OCI-LY3 (cell line): ENCODE results near the gene GTF3C5.
A peak's percentile ranks its signal among the peaks of the same experiment; 100 is the strongest.

ENCODE experiments used
- H2AFZ ChIP-seq: fragments of 200-600, 300-600 bp; shearing (Covaris generic); 2 replicates; pipeline ENCODE4 v1.6.0; 2014; ENCODE audit warnings: antibody characterized with exemption, low read depth, low read length
- H3K27ac ChIP-seq: fragments of 200-600, 300-600 bp; sonication (generic); 2 replicates; pipeline ENCODE4 v1.5.1; 2014; ENCODE audit warnings: mild to moderate bottlenecking, low read length, moderate library complexity, mixed read lengths
- H3K27me3 ChIP-seq: fragments of 200-600, 300-600 bp; sonication (generic); 2 replicates; pipeline ENCODE4 v1.6.1; 2014; ENCODE audit warnings: low read depth, low read length, mixed read lengths
- H3K36me3 ChIP-seq: fragments of 200-600, 300-600 bp; sonication (generic); replicated peaks from 2 replicates; pipeline ENCODE3; 2014; ENCODE audit warnings: low read depth, low read length, mixed read lengths
- H3K4me1 ChIP-seq: fragments of 300-600, 200-600 bp; sonication (generic); 2 replicates; pipeline ENCODE4 v1.6.1; 2014; ENCODE audit warnings: low read length, mixed read lengths
- H3K4me2 ChIP-seq: fragments of 200-600, 300-600 bp; sonication (generic); 2 replicates; pipeline ENCODE4 v1.6.1; 2014; ENCODE audit warnings: low read length, mixed read lengths
- H3K4me3 ChIP-seq: fragments of 300-600, 200-600 bp; sonication (generic); 2 replicates; pipeline ENCODE4 v1.5.1; 2014; ENCODE audit warnings: antibody characterized with exemption, mild to moderate bottlenecking, low read length, moderate library complexity
- H3K79me2 ChIP-seq: fragments of 300-600, 200-600 bp; shearing (Covaris generic); 2 replicates; pipeline ENCODE4 v1.6.1; 2014; ENCODE audit warnings: mild to moderate bottlenecking, low read length, mixed read lengths
- H3K9ac ChIP-seq: fragments of 300-600, 200-600 bp; shearing (Covaris generic); 2 replicates; pipeline ENCODE4 v1.6.0; 2014; ENCODE audit warnings: mild to moderate bottlenecking, low read length, moderate library complexity
- H3K9me3 ChIP-seq: fragments of 200-600, 300-600 bp; shearing (Covaris generic); 2 replicates; pipeline ENCODE4 v1.6.1; 2014; ENCODE audit warnings: low read length, mixed read lengths; ENCODE audit not compliant: insufficient read depth
- H4K20me1 ChIP-seq: fragments of 200-600, 300-600 bp; sonication (generic); 2 replicates; pipeline ENCODE4 v1.6.1; 2016; ENCODE audit warnings: low read length, mixed read lengths; ENCODE audit not compliant: insufficient read depth
- CTCF ChIP-seq: fragments of 200-600, 300-600 bp; sonication (generic); IDR thresholded peaks from 2 replicates; pipeline ENCODE4 v1.5.1; 2014; ENCODE audit warnings: antibody characterized with exemption, low read length, low read depth
- EZH2phosphoT487 ChIP-seq: fragments of 200-600 bp; shearing (Covaris generic); IDR thresholded peaks from 2 replicates; pipeline ENCODE4 v1.6.1; 2018; ENCODE audit warnings: antibody characterized with exemption, mixed run types, low read depth

GTF3C5 gene

GRCh38 chr9:133030317-133031129 is at the start of gene GTF3C5:
Gene GTF3C5, plus strand, starts transcription at chr9:133030997. Its CDS starts 15 bp downstream, at chr9:133031012.
- Histone ChIP-seq H3K9ac (peak within 1 kb of the TSS; percentile 84), H3K4me1 (peaks cover 20% of the 10 kb centered on the region), H3K27ac (peak within 1 kb of the TSS; percentile 58), H3K9me3 (0 out of 2 replicates have a peak, but pooled peaks cover 6% of the 10 kb centered on the region), H3K4me2 (peak within 1 kb of the TSS; percentile 89), H4K20me1 (peaks cover 21% of the 10 kb centered on the region), H3K79me2 (peaks cover 58% of the 10 kb centered on the region), H2AFZ (peak within 1 kb of the TSS; percentile 88), H3K27me3 (no peaks in the 10 kb centered on the region), H3K36me3 (peaks cover 25% of the 10 kb centered on the region), H3K4me3 (peak within 1 kb of the TSS; percentile 92)
- TF ChIP-seq EZH2phosphoT487 (no peak), CTCF (no peak)

- Histone ChIP-seq H4K20me1 (no peaks in the 10 kb centered on the region), H3K27me3 (peaks cover 24% of the 10 kb centered on the region), H3K9me3 (no peaks in the 10 kb centered on the region), H3K4me3 (peak overlapping the region; percentile 51), H2AFZ (peak overlapping the region; percentile 98), H3K36me3 (no peaks in the 10 kb centered on the region), H3K27ac (0 out of 2 replicates have a peak overlapping the region, but pooled peaks have one; percentile 13), H3K4me1 (peaks cover 24% of the 10 kb centered on the region), H3K9ac (peak overlapping the region; percentile 43; the same call in 1 of the 2 replicates), H3K79me2 (no peaks in the 10 kb centered on the region), H3K4me2 (peak overlapping the region; percentile 66)
- TF ChIP-seq EZH2phosphoT487 (no peak), CTCF (no peak)
Observed at GRCh38 chr9:132982458-132982857, 48.3 kb upstream of the GTF3C5 start.

- Histone ChIP-seq H2AFZ (no peak overlapping the region), H4K20me1 (no peaks in the 10 kb centered on the region), H3K9me3 (no peaks in the 10 kb centered on the region), H3K27ac (no peak overlapping the region), H3K4me3 (no peak overlapping the region), H3K9ac (no peak overlapping the region), H3K36me3 (no peaks in the 10 kb centered on the region), H3K27me3 (peaks cover 19% of the 10 kb centered on the region), H3K4me2 (no peak overlapping the region), H3K4me1 (peaks cover 13% of the 10 kb centered on the region), H3K79me2 (no peaks in the 10 kb centered on the region)
- no peak for TF ChIP-seq EZH2phosphoT487
- no peak for TF ChIP-seq CTCF
Observed at GRCh38 chr9:132983491-132984201, 47.2 kb upstream of the GTF3C5 start.
